Glutamatergic neuron (in vitro differentiated cells): ENCODE data around the gene ZDHHC16. TPM values are rescaled to one million over a fixed set of nuclear protein-coding genes. Genes with fewer than 3 reads are reported as not detected.

Source experiments
- DNase-seq: peaks from one replicate; pipeline ENCODE4 v3.0.0; 2022
- H3K27ac Mint-ChIP-seq: one replicate; pipeline ENCODE4 v1.8.0; 2020; ENCODE audit warnings: mild to moderate bottlenecking, mixed read lengths, inconsistent platforms; ENCODE audit not compliant: unreplicated experiment
- H3K27me3 Mint-ChIP-seq: one replicate; pipeline ENCODE4 v1.8.0; 2020; ENCODE audit warnings: mild to moderate bottlenecking, moderate library complexity, mixed read lengths, inconsistent platforms; ENCODE audit not compliant: unreplicated experiment
- H3K36me3 Mint-ChIP-seq: one replicate; pipeline ENCODE4 v1.8.0; 2020; ENCODE audit warnings: mild to moderate bottlenecking, mixed read lengths, inconsistent platforms; ENCODE audit not compliant: unreplicated experiment
- H3K4me1 Mint-ChIP-seq: one replicate; pipeline ENCODE4 v1.8.0; 2020; ENCODE audit warnings: mild to moderate bottlenecking, low read depth, mixed read lengths, inconsistent platforms; ENCODE audit not compliant: unreplicated experiment
- H3K4me3 Mint-ChIP-seq: one replicate; pipeline ENCODE4 v1.8.0; 2020; ENCODE audit warnings: mild to moderate bottlenecking, mixed read lengths, inconsistent platforms; ENCODE audit not compliant: unreplicated experiment
- H3K9me3 Mint-ChIP-seq: one replicate; pipeline ENCODE4 v1.8.0; 2020; ENCODE audit warnings: mild to moderate bottlenecking, moderate library complexity, mixed read lengths, inconsistent platforms; ENCODE audit not compliant: unreplicated experiment
- CTCF ChIP-seq: fragments of 200-600 bp; sonication (generic); IDR thresholded peaks from one replicate; pipeline ENCODE4 v1.5.0; 2021; ENCODE audit not compliant: partially characterized antibody, unreplicated experiment
- total RNA-seq: library from RNA; stranded (reverse); fragmentation: NEBNext Ultra II Directional; extraction: Animal tissue kit (Norgen Biotek cat#: 25700); gene quantifications from one replicate; pipeline ENCODE4 v1.2.1, GENCODE V29; 2021; ENCODE audit not compliant: unreplicated experiment

ZDHHC16 gene
- total RNA-seq, 1 donor from 2014 or later: 61.5 TPM

- no peak for DNase-seq
- no peaks in the 10 kb centered on the region for H3K36me3 Mint-ChIP-seq
- H3K27me3 Mint-ChIP-seq: peaks cover 13% of the 10 kb centered on the region
- no peak for TF ChIP-seq CTCF
- H3K9me3 Mint-ChIP-seq: peaks cover 12% of the 10 kb centered on the region
- no peak overlapping the region for H3K4me3 Mint-ChIP-seq
- no peak overlapping the region for H3K27ac Mint-ChIP-seq
- H3K4me1 Mint-ChIP-seq: peaks cover 7% of the 10 kb centered on the region
Observed at GRCh38 chr10:97505152-97505551, 59.2 kb downstream of the ZDHHC16 start.

- Mint-ChIP-seq H3K27ac (no peak overlapping the region), H3K9me3 (peaks cover 5% of the 10 kb centered on the region), H3K27me3 (peaks cover 3% of the 10 kb centered on the region), H3K36me3 (no peaks in the 10 kb centered on the region), H3K4me1 (peaks cover 3% of the 10 kb centered on the region), H3K4me3 (no peak overlapping the region)
- no peak for DNase-seq
- TF ChIP-seq CTCF: no peak
Observed at GRCh38 chr10:97506199-97506991, 60.4 kb downstream of the ZDHHC16 start.

Other genes with a start within 250 kb of the ZDHHC16 start
- 9.8 TPM for gene ARHGAP19, start 153.5 kb upstream of the ZDHHC16 start, total RNA-seq
- gene FRAT1, start 126.9 kb upstream of the ZDHHC16 start, total RNA-seq: 10.0 TPM
- 15.9 TPM for gene FRAT2, start 111.4 kb upstream of the ZDHHC16 start, total RNA-seq
- 26.8 TPM for gene RRP12, start 44.8 kb upstream of the ZDHHC16 start, total RNA-seq
- 374 TPM for gene PGAM1, start 20.0 kb upstream of the ZDHHC16 start, total RNA-seq
- 27.1 TPM for gene EXOSC1, start 169 bp upstream of the ZDHHC16 start, total RNA-seq
- gene MMS19, start 52.2 kb downstream of the ZDHHC16 start, total RNA-seq: 139 TPM
- 8.0 TPM for gene UBTD1, start 52.7 kb downstream of the ZDHHC16 start, total RNA-seq
- not detected for gene ANKRD2, start 126.6 kb downstream of the ZDHHC16 start, total RNA-seq
- not detected for gene HOGA1, start 138.2 kb downstream of the ZDHHC16 start, total RNA-seq
- gene C10orf62, start 143.5 kb downstream of the ZDHHC16 start, total RNA-seq: not detected
- gene MORN4, start 187.3 kb downstream of the ZDHHC16 start, total RNA-seq: 31.4 TPM
- 17.9 TPM for gene PI4K2A, start 194.5 kb downstream of the ZDHHC16 start, total RNA-seq
- 4.5 TPM for gene AVPI1, start 241.1 kb downstream of the ZDHHC16 start, total RNA-seq